Left colon (tissue), 2 donors: Measurements from ENCODE around the gene NET1. TPM values are rescaled to one million over a fixed set of nuclear protein-coding genes. Genes with fewer than 3 reads are reported as not detected.
A peak's percentile ranks its signal among the peaks of the same experiment; 100 is the strongest.
"Not testable (repeated sequence)": the region's sequence is repeated elsewhere in the genome, so short reads cannot be mapped to it uniquely, and the experiment has no call there.

Source experiments
- ATAC-seq: fragments of 200-7000 bp; cut with Tn5 transposase; one replicate; pipeline ENCODE4 v1.9.1; 2020; ENCODE audit warnings: mild to moderate bottlenecking, moderate library complexity
- DNase-seq, 2 donors: peaks; one replicate each; pipeline ENCODE4 v3.0.0-alpha.2; 2020
- intact Hi-C, 2 donors: fragments of 100-400 bp; cut with DNase I in 1 of 2; cut with micrococcal nuclease in 1 of 2; formaldehyde crosslinking; loops; one replicate each; pipeline versions ENCODE4 v1.11.2 to v1.14.0; 2022; cut with DNase I, micrococcal nuclease
- total RNA-seq, 2 donors: library from RNA; stranded (reverse); fragmentation: NEBNext Ultra II Directional; extraction: Animal tissue kit (Norgen Biotek cat#: 25700); gene quantifications; one replicate each; pipeline ENCODE4 v1.2.1, GENCODE V29; 2021
- donor health status: DM: no; HTN: no; CAD: no.
- donor health status: DM: yes; HTN: yes; CAD: no.

The NET1 gene
- total RNA-seq, 2 donors from 2014 or later = 307 to 355 TPM

DNA sequence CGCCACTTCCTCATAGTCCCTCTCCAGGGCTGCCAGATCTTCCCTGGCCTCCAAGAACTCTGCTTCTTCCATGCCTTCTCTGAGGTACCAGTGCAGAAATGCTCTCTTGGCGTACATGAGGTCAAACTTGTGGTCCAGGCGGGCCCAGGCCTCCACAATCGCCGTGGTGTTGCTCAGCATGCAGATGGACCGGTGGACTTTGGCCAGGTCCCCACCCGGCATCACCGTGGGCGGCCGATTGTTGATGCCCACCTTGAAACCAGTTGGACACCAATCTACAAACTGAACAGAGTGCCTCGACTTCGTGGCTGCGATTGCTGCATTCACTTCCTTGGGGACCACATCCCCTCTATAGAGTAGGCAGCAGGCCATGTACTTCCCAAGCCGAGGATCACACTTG, 18.8 kb upstream of the NET1 start:
- intact Hi-C loops = no loop called here
- no peak for DNase-seq
- no peak for ATAC-seq

DNA sequence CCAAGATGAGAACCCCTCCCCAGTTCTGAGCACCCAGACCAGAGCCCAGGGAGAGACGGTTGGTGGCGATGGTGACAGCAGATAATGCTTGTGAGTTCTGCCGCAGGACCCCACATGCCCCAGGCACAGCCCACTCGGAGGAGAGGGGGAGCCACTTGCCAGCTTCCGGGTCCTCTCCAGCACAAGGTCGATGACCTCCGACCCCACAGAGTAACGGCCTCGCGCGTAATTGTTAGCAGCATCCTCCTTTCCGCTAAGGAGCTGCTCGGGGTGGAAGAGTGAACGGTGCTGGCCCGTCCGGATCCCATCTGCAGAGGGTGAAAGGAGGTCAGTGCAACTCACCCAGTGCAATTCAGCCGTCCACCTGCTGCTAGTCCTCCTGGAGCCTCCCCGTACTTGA, 17.2 kb upstream of the NET1 start:
- ATAC-seq (no peak), DNase-seq (no peak)
- intact Hi-C loops = no loop called here

DNA sequence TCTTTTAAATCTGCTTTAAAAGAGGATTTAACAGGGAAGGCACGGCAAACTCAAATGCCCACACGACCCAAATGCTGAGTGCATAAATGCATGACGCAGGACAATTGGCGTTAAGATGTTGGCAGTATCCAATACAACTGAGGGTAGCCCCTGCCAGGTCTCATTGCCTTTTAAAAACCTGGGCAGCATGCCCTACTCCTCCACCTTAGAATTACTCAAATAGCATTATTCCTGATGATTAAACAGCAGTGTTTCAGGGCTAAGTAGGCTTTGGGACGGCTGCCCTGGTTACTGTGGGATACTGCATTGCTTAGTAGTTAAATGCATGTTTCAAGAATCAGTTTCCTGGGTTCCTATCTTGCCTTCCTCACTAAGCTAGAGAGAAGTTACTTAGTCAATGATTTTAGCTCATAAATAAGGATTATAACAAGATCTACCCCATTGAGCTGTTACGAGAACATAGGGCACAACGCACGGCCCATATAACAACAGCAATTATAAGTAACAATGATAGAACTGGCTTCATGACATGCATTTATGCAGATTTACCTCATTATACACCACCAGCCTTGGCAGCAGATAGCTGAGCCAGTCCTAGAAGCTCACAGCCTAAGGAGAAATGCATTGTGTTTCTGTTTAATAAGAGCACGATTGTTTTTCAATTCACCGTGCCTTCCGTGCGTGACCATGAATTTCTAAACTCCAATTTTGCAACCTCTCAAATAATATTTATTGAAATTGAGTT, 15.6 kb upstream of the NET1 start:
- DNase-seq (no peak), ATAC-seq (no peak)
- intact Hi-C loops = no loop called here

DNA sequence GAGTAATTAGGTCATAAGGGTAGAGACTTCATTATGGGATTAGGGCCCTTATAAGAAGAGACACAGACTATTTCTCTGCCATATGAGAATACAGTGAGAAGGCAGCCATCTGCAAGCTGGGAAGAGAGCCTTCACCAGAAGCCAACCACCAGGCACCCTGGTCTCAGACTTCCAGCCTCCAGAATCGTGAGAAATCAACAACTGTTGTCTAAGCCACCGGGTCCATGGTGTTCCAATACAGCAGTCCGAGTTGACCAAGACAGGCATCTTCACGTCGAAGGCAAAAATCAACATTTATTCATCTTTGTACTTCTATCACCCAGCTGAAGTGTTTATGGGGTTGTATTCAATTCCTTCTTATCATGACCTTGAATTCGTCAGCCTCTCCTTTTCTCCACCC, 13.0 kb upstream of the NET1 start:
- intact Hi-C loops = no loop called here
- ATAC-seq (no peak), DNase-seq (no peak)

DNA sequence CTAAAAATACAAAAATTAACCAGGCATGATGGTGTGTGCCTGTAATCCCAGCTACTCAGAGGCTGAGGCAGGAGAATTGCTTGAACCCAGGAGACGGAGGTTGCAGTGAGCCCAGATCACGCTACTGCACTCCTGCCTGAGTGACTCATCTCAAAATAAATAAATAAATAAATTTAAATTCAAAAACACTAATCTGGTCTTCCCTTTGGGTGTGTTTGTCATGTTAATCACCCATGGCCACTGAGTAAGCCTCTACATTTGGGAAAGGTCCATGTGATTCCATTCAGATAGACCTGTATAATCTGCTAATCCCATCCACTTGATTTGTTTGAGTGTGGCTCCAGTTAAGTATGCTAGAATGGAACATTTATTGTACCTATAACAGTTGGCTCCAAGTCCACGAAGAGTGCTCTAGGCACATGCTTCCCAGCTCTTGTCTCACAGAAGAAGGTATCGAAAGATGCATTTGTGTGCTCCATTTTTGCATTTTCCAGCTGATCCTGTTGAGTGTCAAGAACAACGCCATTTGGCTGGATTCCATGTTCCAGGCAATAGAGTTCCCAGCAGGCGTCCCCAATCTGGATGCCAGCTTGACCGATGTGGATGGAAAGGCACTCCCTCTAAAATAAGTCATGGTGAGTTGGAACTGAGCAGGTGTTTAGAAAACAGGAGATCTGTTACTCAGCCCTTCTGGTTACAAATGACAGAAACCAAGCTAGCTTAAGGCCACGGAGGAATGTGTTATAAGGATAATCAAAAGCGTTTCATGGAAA, 11.7 kb upstream of the NET1 start:
- intact Hi-C loops = no loop called here
- ATAC-seq (no peak), DNase-seq (no peak)

DNA sequence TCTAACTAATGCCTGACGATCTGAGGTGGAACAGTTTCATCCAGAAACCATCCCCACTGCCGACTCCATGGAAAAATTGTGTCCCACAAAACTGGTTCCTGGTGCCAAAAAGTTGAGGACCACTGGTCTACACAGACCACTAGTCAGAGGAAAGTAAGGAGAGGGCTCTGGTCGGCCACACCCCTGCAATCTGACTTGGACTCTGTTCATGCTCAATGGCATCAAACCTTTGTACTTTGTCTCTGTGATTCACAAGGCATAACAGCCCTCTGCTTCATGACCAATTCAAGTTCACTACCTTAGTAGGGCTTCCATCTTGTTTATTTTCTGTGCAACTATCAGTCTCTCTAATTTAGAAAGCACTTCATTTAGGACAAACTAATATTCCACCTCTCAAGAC, 9.6 kb upstream of the NET1 start:
- peak; percentile 81 for ATAC-seq
- intact Hi-C loops = no loop called here
- peak; percentile 34 to 40 for DNase-seq

DNA sequence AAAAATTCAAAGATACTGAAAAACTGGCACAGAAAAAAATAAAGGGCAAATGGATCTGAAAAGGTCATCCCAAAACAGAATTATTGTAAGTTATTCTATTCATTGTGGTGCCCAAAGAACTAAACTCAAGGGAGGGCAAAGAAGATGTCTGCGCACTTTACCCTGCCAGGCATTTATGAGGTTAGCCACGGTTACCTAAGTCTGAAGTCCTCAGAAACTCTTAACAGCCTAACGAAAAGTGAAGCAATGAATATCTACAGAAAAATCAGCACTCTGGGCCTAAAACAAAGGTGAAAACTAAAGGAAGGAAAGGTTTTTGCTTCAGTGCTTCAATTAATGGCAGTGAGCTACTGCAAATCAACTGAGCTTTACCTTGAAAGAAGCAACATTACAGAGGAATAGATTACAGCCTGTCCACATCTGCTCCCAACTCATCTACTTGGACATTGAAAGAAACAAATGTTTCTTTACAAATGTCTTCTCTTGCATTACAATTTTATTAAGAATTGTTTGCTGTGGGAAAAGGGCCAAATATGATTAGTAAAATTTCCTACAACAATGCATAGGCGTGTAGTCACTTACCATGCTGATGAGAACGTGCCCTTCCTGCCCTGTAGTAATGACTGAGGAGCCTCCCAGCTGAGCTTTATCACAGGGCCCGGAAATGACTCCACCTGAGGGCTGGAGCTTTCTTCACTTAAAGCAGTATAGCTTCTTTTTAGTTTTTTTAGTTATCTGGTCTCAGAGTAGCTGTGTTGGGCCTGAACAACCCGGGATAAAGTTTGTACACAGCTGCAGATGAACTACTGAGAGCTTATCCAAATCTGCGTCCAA, 7.9 kb upstream of the NET1 start, which contains the start of gene TUBAL3:
TSS of gene TUBAL3 (minus strand) at position 621 of the 834 bp plus-strand sequence. CDS start at position 585, 36 bp downstream.
- peak; percentile 45 for DNase-seq
- ATAC-seq = peak; percentile 89
- intact Hi-C loops = no loop called here

DNA sequence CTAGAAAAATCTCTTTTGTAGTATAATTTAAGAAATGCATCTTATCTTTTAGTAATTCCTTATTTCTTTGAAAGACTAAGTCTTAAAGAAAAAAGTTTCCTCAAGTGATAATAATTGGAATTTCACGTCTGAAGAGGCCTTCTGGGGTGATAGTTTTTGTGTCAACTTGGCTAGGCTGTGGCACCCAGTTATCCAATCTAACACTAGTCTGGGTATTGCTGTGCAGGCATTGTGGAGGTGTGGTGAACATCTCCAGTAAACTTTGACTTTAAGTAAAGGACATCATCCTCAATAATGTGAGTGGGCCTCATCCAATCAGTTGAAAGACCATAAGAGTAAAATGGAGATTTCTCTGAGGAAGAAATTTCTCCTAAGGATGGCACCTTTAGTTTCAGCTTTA, 5.4 kb upstream of the NET1 start:
- DNase-seq (no peak), ATAC-seq (no peak)
- intact Hi-C loops = no loop called here

DNA sequence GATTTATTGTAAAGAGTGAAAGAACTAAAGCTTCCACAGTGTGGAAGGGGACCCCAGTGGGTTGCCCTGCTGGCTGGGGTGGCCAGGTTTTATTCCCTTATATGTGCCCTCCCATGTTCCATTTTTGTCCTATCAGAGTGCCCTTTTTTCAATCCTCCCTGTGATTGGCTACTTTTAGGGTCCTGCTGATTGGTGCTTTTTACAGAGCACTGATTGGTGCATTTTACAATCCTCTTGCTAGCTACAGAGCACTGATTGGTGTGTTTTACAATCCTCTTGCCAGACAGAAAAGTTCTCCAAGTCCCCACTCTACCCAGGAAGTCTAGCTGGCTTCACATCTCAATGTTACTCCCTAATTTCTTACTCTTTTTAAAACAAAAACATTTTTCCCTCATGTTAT, 1.6 kb upstream of the NET1 start:
- ATAC-seq, intact Hi-C loops, DNase-seq: not testable (repeated sequence)

DNA sequence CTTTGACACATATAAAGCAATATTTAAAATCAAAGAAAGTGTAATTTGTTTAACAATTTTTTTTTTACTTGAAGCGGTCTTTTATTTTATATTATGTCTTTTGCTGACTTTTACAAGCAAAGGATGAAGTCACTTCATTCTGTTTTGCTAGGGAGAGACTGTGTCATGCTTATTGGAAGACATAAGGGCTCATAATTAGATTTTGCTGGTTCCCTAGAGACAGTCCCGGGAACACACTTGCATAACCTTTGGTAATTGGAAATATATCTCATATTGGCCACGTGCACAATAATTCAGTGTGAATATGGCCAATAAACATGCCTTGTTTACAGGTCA, 448 bp upstream of the NET1 start:
- DNase-seq = no peak
- intact Hi-C loops = no loop called here
- peak; percentile 3 for ATAC-seq

DNA sequence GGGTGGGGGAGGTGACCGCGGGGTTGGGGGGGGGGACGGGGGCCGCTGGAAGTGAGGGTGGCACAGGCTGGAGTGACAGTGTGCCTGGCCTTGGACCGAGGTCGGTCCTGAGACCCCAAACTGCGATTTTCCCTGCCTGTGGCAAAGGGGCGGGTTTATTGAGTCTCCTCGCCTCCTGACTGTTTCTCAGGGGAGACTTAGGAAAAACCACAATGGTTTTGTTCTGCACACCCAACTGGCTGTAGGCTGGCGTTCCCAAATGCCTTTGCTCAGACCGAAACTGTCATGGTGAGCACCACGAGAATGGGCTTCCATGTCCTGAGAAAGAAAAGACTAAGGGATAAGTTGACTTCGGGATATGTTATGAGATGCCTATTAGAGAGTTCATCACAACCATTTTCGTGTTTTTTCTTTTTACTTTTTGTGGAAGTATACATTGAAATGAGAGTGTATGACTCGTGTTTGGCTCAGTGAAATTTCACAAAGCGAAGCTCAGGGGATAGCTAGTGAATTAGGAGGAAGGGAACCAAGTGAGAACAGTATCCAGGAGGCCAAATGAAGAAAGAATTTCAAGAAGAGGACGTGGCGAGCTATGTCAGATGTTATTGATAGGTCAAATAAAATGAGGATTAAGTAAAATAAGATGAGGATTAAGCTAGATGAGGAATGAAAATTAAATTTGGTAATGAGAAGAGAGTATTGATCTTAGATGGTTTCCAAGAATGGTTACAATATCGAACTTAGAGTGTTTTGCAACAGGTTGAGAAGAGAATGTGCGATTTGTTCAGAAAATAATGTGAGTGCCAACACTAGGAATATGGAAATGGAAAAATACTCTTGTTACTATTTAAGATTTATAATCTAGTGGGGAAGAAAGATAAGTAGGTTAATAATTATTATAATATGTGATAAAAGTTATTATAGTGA, 918 bp downstream of the NET1 start:
- DNase-seq (no peak), ATAC-seq (peak; percentile 18)
- intact Hi-C loops = no loop called here

DNA sequence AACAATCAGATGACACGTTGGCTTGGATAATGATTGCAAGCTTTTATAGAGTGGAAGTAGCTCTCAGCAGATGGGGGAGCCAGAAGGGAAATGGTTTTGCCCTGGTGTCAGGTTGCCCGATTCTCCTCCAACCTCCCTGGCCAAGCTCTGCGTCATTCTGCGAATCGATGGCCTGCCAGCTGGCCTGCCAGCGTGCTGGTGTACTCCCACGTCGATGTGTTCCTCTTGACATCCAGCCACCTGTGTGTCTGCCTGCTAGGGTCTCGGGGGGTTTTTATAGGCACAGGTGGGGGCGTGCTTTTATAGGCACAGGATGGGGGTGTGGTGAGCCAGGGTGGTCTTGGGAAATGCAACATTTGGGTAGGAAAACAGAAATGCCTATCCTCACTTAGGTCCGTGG, 4.6 kb downstream of the NET1 start:
- DNase-seq (no peak), ATAC-seq (no peak)
- intact Hi-C loops = no loop called here

DNA sequence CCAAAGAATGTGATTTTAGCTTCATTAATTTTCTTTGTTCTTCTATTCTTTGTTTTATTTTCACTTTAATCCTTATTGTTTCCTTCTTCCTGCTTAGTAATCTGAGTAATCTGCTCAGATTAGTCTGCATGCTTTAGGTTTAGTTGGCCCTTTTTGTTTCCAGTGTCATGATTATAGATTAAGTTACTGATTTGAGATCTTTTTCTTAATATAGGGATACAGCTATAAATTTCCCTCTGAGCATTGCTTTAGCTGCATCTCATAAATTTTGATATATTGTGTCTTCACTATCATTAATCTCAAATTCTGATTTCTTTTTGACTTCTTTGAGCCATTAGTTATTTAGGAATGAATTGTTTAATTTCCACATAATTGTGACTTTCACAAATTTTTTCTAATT, 6.2 kb downstream of the NET1 start:
- ATAC-seq (no peak), DNase-seq (no peak)
- intact Hi-C loops = no loop called here

DNA sequence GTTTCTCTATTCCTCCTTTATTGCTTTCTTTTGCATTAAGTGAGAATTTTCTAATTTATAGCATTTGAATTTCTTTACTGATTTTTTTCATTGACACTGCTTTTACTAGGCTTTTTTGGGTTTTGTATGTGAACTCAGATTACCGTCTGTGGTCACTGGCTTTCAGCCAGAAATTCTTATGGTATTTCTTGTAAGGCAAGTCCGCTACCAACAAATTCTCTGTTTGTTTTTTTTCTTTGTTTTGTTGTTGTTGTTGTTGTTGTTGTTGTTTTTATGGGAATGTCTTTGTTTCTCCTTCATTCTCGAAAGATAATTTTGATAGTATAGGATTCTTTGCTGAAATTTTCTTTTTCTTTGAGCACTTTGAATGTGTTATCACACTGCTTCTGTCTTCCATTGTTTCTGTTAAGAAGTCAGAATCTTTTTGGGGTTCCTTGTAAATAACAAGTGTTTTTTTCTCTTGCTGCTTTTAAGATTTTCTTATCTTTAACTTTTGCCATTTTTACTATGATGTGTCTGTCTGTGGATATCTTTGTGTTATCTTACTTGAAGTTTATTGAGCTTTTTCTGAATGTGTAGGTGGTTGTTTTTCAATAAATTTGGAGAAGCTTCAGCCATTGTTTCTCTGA, 7.2 kb downstream of the NET1 start:
- DNase-seq (no peak), ATAC-seq (no peak)
- intact Hi-C loops = no loop called here

DNA sequence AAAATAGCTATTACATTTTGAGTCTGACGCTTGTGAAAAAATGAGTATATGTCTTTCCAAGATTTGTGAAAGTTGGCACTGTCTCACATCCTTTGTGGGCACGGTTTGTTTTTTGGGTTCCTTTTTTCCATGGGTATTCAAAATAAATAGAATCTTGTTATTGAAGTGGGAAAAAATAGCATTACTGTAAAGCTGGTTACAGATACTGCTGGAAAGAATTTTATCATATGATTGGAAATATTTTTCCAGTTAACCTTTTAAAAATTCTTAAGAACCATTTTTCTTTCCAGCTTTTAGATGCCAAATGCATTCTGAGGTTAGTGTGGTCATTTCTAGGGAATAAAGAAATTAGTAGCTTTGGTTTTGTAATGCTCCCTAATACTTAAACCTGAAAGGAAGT, 11.4 kb downstream of the NET1 start:
- DNase-seq (no peak), ATAC-seq (no peak)
- intact Hi-C loops = no loop called here

DNA sequence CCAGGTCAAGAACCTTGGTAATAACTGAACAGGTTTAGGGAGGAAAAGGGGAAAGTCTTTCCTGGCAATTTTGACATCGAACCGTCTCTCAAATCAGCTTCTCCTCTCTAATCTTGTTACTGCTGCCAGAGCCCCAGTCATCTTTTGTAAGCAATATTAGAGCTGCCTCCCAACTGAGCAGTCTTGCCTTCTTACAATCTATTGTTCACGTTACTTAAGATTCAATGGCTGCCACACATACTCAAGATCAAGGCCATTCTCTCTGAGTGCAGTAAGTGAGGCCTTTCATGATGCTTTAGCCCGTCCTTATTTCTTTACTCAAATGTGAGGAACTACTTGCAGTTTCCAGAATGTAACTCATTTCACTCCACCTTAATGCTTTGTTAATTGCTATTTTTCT, 12.4 kb downstream of the NET1 start:
- intact Hi-C loops = no loop called here
- ATAC-seq = no peak
- DNase-seq = no peak

DNA sequence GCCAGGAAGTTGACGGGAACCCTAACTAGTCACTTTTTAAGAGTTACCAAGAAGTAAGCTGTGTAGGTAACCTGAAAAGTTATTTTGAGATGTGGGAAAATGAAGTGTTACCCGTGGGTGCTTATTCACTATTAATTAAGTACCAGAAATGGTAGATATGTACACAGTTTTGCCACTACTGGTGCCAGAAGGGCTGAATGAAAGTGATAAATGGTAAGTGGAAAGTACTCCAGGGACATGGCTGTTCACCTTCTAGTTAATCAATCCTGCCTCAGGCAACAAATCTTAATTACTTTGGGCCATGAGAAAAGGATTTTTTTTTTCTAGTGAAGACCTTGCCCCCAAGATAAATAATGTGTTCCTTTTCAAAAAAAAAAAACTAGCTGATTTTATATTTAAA, 15.8 kb downstream of the NET1 start:
- DNase-seq (no peak), ATAC-seq (no peak)
- intact Hi-C loops = no loop called here

DNA sequence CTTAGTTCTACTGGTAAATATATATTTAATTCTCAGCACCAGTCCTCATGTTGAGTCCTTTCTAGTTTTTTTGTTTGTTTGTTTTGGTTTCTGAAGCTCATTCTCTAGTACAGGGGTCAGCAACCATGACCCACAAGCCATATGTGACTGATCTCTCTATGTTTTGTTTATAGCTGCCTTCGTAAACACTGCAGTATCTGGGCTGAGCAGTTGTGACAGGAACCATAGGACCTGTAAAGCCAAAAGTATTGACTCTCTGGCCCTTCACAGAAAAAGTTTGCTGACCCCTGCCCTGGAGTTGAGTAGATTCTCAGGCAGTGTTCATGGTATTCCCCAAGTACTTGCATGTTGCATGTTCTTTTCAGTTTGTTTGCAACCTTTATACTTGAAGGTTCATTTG, 20.8 kb downstream of the NET1 start:
- intact Hi-C loops = no loop called here
- DNase-seq = no peak
- no peak for ATAC-seq
